ENCODE results near the gene GLYAT. TPM values are rescaled to one million over a fixed set of nuclear protein-coding genes. Genes with fewer than 3 reads are reported as not detected.

Gene GLYAT
- total and polyA plus RNA-seq, 2 donors (not counting 1 experiment from before 2014, with no cell fraction given): not detected

GRCh38 chr11:58775066-58775708, 43.4 kb upstream of the GLYAT start:
- DNase-seq (no peak), ATAC-seq (ENCODE audit: low read depth) (no peak)
- Mint-ChIP-seq H3K27ac (no peak overlapping the region), H3K9me3 (ENCODE audit: insufficient read depth) (no peaks in the 10 kb centered on the region), H3K4me1 (no peaks in the 10 kb centered on the region), H3K4me3 (no peak overlapping the region), H3K27me3 (peaks cover 16% of the 10 kb centered on the region)
- POLR2A ChIA-PET: no interaction called here
- Histone ChIP-seq H3K27ac (ENCODE audit: low read length in 2 of 2) (no peak overlapping the region), H2AFZ (ENCODE audit: insufficient read depth, low read depth, low read length, poor library complexity, severe bottlenecking) (no peak overlapping the region), H3K36me3 (replicated peaks in 1 of 2; ENCODE audit: control extremely low read depth in 1 of 2, control insufficient read depth in 1 of 2, extremely low read depth in 1 of 2, insufficient read depth in 2 of 2, low read length in 1 of 2) (no peaks in the 10 kb centered on the region), H3K4me1 (ENCODE audit: control insufficient read depth in 2 of 2, insufficient read depth in 2 of 2, low read length in 2 of 2) (no peaks in the 10 kb centered on the region), H3K27me3 (replicated peaks in 1 of 4; ENCODE audit: control extremely low read depth in 1 of 4, control insufficient read depth in 3 of 4, insufficient read depth in 4 of 4, low read length in 3 of 4) (peaks cover 0 to 3% (median 0%) of the 10 kb centered on the region in 4 experiments), H3K79me2 (ENCODE audit: control insufficient read depth, insufficient read depth, low read length) (no peaks in the 10 kb centered on the region), H3K9ac (ENCODE audit: low read length) (no peak overlapping the region), H3K9me3 (ENCODE audit: control extremely low read depth in 1 of 3, control insufficient read depth in 2 of 3, insufficient read depth in 1 of 3, low read length in 2 of 3) (no peaks in the 10 kb centered on the region), H4K20me1 (ENCODE audit: control insufficient read depth, insufficient read depth, low read length, poor library complexity, severe bottlenecking) (no peaks in the 10 kb centered on the region), H3K4me3 (ENCODE audit: control extremely low read depth in 1 of 5, extremely low read depth in 1 of 5, insufficient read depth in 1 of 5, low read depth in 2 of 5, low read length in 4 of 5) (no peak overlapping the region), H3K4me2 (replicated peaks; ENCODE audit: low read depth, low read length, poor library complexity, severe bottlenecking) (no peak overlapping the region)
- intact Hi-C loops (cut with micrococcal nuclease): no loop called here
- CTCF ChIA-PET: no interaction called here
- TF ChIP-seq EZH2 (IDR thresholded peaks at IDR 0.05; ENCODE audit: borderline replicate concordance, insufficient read depth, low read depth, low read length, poor library complexity, severe bottlenecking): no peak
- TF ChIP-seq CTCF (IDR thresholded peaks at IDR 0.05): no peak
- WGBS (ENCODE audit: insufficient coverage): 56% methylated on average over 1 of the region's 5 CpGs

GRCh38 chr11:58774164-58774593, 42.4 kb upstream of the GLYAT start:
- Mint-ChIP-seq H3K4me1 (no peaks in the 10 kb centered on the region), H3K27me3 (peaks cover 16% of the 10 kb centered on the region), H3K4me3 (no peak overlapping the region), H3K9me3 (ENCODE audit: insufficient read depth) (no peaks in the 10 kb centered on the region), H3K27ac (no peak overlapping the region)
- 84% methylated on average over 3 of the region's 4 CpGs for WGBS (ENCODE audit: insufficient coverage)
- H2AFZ ChIP-seq (ENCODE audit: insufficient read depth, low read depth, low read length, poor library complexity, severe bottlenecking): no peak overlapping the region
- POLR2A ChIA-PET: no interaction called here
- H3K9me3 ChIP-seq (ENCODE audit: control extremely low read depth in 1 of 3, control insufficient read depth in 2 of 3, insufficient read depth in 1 of 3, low read length in 2 of 3): no peaks in the 10 kb centered on the region
- TF ChIP-seq CTCF (IDR thresholded peaks at IDR 0.05): no peak
- no peak for TF ChIP-seq EZH2 (IDR thresholded peaks at IDR 0.05; ENCODE audit: borderline replicate concordance, insufficient read depth, low read depth, low read length, poor library complexity, severe bottlenecking)
- no peak overlapping the region for H3K4me3 ChIP-seq (ENCODE audit: control extremely low read depth in 1 of 5, extremely low read depth in 1 of 5, insufficient read depth in 1 of 5, low read depth in 2 of 5, low read length in 4 of 5)
- peaks cover 0 to 3% (median 0%) of the 10 kb centered on the region in 4 experiments for H3K27me3 ChIP-seq (replicated peaks in 1 of 4; ENCODE audit: control extremely low read depth in 1 of 4, control insufficient read depth in 3 of 4, insufficient read depth in 4 of 4, low read length in 3 of 4)
- no peak overlapping the region for H3K9ac ChIP-seq (ENCODE audit: low read length)
- DNase-seq (no peak), ATAC-seq (ENCODE audit: low read depth) (no peak)
- no peaks in the 10 kb centered on the region for H3K36me3 ChIP-seq (replicated peaks in 1 of 2; ENCODE audit: control extremely low read depth in 1 of 2, control insufficient read depth in 1 of 2, extremely low read depth in 1 of 2, insufficient read depth in 2 of 2, low read length in 1 of 2)
- H4K20me1 ChIP-seq (ENCODE audit: control insufficient read depth, insufficient read depth, low read length, poor library complexity, severe bottlenecking): no peaks in the 10 kb centered on the region
- H3K4me2 ChIP-seq (replicated peaks; ENCODE audit: low read depth, low read length, poor library complexity, severe bottlenecking): no peak overlapping the region
- H3K27ac ChIP-seq (ENCODE audit: low read length in 2 of 2): no peak overlapping the region
- CTCF ChIA-PET: interaction anchor here (0.9 kb wide), 1 partner anchor 14 kb away, joined by 4 read pairs; no protein-coding TSS in a partner anchor
- intact Hi-C loops (cut with micrococcal nuclease): no loop called here
- no peaks in the 10 kb centered on the region for H3K4me1 ChIP-seq (ENCODE audit: control insufficient read depth in 2 of 2, insufficient read depth in 2 of 2, low read length in 2 of 2)
- H3K79me2 ChIP-seq (ENCODE audit: control insufficient read depth, insufficient read depth, low read length): no peaks in the 10 kb centered on the region

Data from B cell (primary cell).